ENCODE measurements around the gene ERVH48-1.
"Not testable (repeated sequence)": the region's sequence is repeated elsewhere in the genome, so short reads cannot be mapped to it uniquely, and the experiment has no call there.

The ERVH48-1 gene

DNA sequence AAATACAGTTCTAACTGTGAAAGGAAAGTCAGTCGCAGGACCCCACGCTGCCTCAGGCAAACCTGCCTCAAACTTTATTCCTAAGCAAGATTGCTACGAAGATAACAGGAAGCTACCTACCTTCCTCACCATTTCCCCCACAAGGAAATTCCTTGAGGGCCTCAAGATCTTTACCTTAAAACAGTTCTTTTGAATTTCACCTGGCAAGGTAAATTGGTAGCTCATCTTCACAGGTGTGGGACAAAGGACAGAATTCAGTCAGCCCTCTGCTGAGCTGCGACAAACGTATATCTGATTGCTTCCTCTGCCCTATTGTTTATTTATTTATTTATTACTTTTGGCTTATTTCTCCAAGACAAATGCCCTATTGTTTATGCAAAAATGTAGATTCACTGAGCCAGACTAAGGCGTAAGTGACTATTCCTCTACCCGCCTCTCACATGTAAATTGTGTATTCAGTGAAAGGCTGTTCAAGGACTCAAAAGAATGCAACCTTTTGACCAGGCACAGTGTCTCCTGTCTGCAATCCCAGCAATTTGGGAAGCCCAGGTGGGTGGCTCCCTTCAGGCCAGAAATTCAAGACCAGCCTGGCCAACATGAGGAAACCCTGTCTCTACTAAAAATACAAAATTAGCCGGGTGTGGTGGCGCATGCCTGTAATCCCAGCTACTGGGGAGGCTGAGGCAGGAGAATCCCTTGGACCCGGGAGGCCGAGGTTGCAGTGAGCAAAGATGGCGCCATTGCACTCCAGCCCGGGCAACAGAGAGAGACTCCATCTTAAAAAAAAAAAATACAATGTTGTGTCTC, 31.6 kb upstream of the ERVH48-1 start:
- H3K36me3 Mint-ChIP-seq (ENCODE audit: low read depth): no peaks in the 10 kb centered on the region
- H3K9me3 Mint-ChIP-seq: no peaks in the 10 kb centered on the region
- H3K27ac Mint-ChIP-seq: no peak overlapping the region
- no peaks in the 10 kb centered on the region for H3K4me1 Mint-ChIP-seq (ENCODE audit: low read depth)
- no peaks in the 10 kb centered on the region for H3K27me3 Mint-ChIP-seq
- no peak overlapping the region for H3K4me3 Mint-ChIP-seq

GRCh38 chr21:42951193-42951592, 25.8 kb upstream of the ERVH48-1 start:
- H3K36me3 Mint-ChIP-seq (ENCODE audit: low read depth); H3K4me3 Mint-ChIP-seq; H3K27ac Mint-ChIP-seq; H3K9me3 Mint-ChIP-seq; H3K4me1 Mint-ChIP-seq (ENCODE audit: low read depth); H3K27me3 Mint-ChIP-seq: not testable (repeated sequence)

DNA sequence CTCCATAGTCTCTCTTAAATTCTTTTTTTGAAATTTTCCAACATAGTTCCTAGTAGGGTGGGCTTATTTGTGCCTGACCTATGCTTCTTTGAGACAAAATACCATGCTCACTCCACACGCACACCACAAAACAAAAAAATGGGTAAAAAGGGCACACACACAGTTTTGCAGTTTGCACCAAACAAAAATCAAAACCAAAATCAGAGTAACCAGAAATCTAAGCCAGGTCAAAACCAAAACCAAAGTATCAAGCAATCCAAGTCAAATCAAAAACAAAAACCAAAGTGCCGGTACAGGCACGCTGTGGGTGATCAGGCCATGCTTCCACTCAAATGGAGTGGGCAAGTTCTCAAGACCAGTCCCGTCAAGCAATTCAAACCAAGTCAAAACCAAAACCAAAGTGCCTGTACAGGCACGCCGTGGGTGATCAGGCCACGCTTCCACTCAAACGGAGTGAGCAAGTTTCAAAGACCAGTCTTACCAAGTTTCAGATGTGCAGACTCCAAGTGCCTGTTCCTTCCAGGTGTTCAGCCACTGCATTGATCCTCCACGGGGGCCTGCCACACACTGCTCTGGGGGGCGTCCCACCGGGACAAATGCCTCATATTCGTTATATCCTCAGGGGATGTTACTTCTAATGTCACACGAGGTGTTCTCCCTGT, 23.8 kb upstream of the ERVH48-1 start:
- H3K9me3 Mint-ChIP-seq; H3K4me3 Mint-ChIP-seq; H3K4me1 Mint-ChIP-seq (ENCODE audit: low read depth); H3K36me3 Mint-ChIP-seq (ENCODE audit: low read depth); H3K27me3 Mint-ChIP-seq; H3K27ac Mint-ChIP-seq: not testable (repeated sequence)

GRCh38 chr21:42942244-42942643, 16.8 kb upstream of the ERVH48-1 start:
- no peaks in the 10 kb centered on the region for H3K36me3 Mint-ChIP-seq (ENCODE audit: low read depth)
- H3K27ac Mint-ChIP-seq: no peak overlapping the region
- no peaks in the 10 kb centered on the region for H3K9me3 Mint-ChIP-seq
- H3K27me3 Mint-ChIP-seq: no peaks in the 10 kb centered on the region
- peaks cover 4% of the 10 kb centered on the region for H3K4me1 Mint-ChIP-seq (ENCODE audit: low read depth)
- no peak overlapping the region for H3K4me3 Mint-ChIP-seq

DNA sequence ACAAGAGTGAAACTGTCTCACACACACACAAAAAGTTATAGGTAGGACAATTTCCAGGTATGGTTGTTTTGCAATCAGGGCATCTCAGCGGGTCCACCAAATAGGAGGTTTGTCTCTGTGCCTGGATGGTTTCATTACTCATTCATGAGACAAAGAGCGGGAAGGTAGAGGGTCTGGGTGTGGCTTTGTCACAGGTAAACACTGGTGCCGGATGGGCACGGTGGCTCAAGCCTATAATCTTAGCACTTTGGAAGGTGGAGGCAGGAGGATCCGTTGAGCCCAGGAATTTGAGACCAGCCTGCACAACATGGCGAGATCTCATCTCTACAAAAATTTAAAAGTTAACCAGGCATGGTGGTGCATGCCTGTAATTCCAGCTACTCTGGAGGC, 16.3 kb upstream of the ERVH48-1 start:
- H3K36me3 Mint-ChIP-seq (ENCODE audit: low read depth): no peaks in the 10 kb centered on the region
- H3K27ac Mint-ChIP-seq: no peak overlapping the region
- H3K9me3 Mint-ChIP-seq: no peaks in the 10 kb centered on the region
- no peak overlapping the region for H3K4me3 Mint-ChIP-seq
- no peaks in the 10 kb centered on the region for H3K27me3 Mint-ChIP-seq
- peaks cover 4% of the 10 kb centered on the region for H3K4me1 Mint-ChIP-seq (ENCODE audit: low read depth)

- no peaks in the 10 kb centered on the region for H3K9me3 Mint-ChIP-seq
- H3K4me1 Mint-ChIP-seq (ENCODE audit: low read depth): peaks cover 4% of the 10 kb centered on the region
- H3K27me3 Mint-ChIP-seq: no peaks in the 10 kb centered on the region
- no peaks in the 10 kb centered on the region for H3K36me3 Mint-ChIP-seq (ENCODE audit: low read depth)
- H3K4me3 Mint-ChIP-seq: no peak overlapping the region
- H3K27ac Mint-ChIP-seq: no peak overlapping the region
These were observed 14.4 kb upstream of the ERVH48-1 start for GRCh38 chr21:42939582-42940413.

GRCh38 chr21:42938606-42938995, 13.2 kb upstream of the ERVH48-1 start:
- H3K27me3 Mint-ChIP-seq; H3K4me1 Mint-ChIP-seq (ENCODE audit: low read depth); H3K9me3 Mint-ChIP-seq; H3K36me3 Mint-ChIP-seq (ENCODE audit: low read depth); H3K4me3 Mint-ChIP-seq; H3K27ac Mint-ChIP-seq: not testable (repeated sequence)

DNA sequence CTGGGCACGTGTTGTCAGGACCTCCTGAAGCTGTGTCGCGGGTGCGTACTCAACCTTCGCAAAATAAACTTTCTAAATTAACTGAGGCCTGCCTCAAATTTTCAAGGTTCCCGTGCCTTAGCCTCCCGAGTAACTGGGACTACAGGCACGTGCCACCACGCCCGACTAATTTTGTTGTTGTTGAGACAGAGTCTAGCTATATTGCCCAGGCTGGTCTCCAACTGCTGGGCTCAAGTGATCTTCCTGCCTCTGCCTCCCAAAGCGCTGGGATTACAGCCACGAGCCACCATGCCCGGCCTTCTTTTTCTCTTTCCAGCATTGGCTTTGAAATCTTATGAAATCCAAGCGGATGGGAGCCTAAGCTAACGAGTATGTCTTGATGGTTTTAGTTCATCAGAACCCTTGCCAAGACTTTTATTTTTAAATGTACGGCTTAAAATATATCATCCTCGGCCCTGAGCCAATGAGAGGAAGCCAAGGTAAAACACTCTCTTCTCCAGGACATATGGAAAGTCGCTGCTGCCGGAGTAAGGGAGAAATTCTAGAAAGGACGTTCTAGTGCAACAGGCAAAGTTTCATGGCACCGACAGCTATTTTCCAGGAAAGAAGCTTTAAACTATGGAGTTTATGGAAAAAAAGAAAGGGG, 12.7 kb upstream of the ERVH48-1 start:
- Mint-ChIP-seq H3K4me1 (ENCODE audit: low read depth) (peaks cover 4% of the 10 kb centered on the region), H3K27ac (no peak overlapping the region), H3K36me3 (ENCODE audit: low read depth) (no peaks in the 10 kb centered on the region), H3K27me3 (no peaks in the 10 kb centered on the region), H3K9me3 (no peaks in the 10 kb centered on the region), H3K4me3 (no peak overlapping the region)

DNA sequence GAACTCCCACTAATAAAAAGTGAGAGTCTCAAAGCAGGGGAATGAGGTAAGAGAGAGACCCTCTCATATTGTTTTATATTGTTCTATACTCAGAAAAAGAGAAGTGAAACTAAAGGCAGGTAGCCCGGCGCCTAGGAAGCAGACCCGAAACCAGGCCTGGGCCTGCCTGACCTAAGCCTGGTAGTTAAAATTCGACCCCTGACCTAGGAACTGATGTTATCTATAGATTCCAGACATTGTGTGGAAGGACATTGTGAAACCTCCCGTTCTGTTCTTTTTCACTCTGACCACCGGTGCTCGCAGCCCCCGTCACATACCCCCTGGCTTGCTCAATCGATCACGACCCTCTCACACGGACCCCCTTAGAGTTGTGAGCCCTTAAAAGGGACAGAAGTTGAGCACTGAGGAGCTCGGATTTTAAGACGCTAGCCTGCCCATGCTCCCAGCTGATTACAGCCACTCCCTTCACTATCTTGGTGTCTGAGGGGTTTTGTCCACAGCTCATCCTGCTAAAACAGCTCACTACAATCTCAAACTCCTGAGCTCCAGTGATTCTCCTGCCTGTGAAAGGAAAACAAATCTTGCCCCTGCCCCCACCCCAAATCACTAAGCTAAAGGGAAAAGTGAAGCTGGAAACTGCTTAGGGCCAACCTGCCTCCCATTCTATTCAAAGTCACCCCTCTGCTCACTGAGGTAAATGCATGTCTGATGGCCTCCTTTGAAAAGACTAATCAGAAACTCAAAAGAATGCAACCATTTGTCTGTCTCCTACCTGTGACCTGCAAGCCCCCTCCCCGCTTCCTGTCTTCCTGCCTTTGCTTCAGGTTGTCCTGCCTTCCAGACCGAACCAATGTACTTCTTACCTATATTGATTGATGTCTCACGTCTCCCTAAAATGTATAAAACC, 11.9 kb upstream of the ERVH48-1 start:
- not testable (repeated sequence) for H3K4me3 Mint-ChIP-seq; H3K27me3 Mint-ChIP-seq; H3K4me1 Mint-ChIP-seq (ENCODE audit: low read depth)

DNA sequence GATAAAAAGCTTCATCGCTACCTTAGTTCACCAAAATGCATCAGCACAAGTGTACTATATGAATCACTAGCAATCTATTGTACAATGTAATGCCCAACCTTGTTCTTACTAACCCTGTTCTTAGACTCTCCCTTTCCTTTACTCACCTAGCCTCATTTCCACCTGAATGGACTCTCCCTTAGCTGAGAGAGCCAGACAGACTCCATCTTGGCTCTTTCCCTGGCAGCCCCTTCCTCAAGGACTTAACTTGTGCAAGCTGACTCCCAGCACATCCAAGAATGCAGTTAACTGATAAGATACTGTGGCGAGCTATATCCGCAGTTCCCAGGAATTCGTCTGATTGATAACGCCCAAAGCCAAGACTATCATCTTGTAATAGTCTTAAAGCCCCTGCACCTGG, 10.9 kb upstream of the ERVH48-1 start:
- not testable (repeated sequence) for H3K36me3 Mint-ChIP-seq (ENCODE audit: low read depth); H3K27ac Mint-ChIP-seq; H3K4me1 Mint-ChIP-seq (ENCODE audit: low read depth); H3K27me3 Mint-ChIP-seq; H3K4me3 Mint-ChIP-seq; H3K9me3 Mint-ChIP-seq

More for the DNA sequence above, 11.9 kb upstream of the ERVH48-1 start:
- not testable (repeated sequence) for H3K36me3 Mint-ChIP-seq (ENCODE audit: low read depth); H3K9me3 Mint-ChIP-seq; H3K27ac Mint-ChIP-seq

DNA sequence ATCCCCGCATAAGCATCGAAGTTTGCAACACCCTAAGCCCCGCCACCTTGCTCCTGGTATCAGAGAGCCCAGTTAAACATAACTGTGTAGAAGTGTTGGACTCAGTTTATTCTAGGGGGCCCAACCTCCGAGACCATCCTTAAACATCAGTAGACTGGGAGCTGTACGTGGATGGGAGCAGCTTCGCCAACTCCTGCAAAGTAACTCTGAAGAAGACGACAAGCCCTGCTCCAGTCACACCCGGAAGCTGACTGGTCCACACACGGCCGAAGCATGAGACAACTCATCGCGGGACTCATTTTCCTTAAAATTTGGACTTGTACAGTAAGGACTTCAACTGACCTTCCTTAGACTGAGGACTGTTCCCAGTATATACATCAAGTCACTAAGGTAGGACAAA, 8.5 kb upstream of the ERVH48-1 start:
- H3K4me1 Mint-ChIP-seq (ENCODE audit: low read depth); H3K27ac Mint-ChIP-seq; H3K36me3 Mint-ChIP-seq (ENCODE audit: low read depth); H3K27me3 Mint-ChIP-seq; H3K4me3 Mint-ChIP-seq; H3K9me3 Mint-ChIP-seq: not testable (repeated sequence)

DNA sequence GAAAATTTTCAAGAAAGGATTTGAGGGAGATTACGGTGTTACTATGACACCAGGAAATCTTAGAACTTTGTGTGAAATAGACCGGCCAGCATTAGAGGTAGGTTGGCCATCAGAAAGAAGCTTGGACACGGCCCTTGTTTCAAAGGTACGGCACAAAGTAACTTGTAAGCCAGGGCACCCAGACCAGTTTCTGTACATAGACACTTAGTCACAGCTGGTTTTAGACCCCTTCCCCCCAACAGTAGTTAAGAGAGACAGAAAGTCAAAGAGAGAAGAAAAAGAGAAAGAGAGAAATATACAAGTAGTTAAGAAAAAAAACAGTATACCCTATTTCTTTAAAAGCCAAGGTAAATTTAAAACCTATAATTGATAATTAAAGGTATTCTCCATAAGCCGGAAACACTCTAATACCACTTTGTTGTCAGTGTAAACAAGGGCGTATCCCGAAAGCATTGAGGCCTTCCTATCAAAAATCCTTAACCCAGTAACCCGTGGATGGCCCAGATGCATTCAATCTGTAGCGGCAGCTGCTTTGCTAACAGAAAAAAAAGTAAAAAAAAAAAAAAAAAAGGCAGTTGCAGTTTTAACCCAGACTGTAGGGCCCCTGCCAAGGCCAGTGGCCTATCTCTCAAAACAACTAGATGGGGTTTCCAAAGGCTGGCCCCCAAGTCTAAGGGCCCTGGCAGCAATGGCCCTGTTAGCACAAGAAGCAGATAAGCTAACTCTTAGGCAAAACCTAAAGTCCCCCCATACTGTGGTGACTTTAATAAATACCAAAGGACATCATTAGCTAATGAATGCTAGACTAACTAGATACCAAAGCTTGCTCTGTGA, 7.9 kb upstream of the ERVH48-1 start:
- H3K27ac Mint-ChIP-seq; H3K4me1 Mint-ChIP-seq (ENCODE audit: low read depth); H3K27me3 Mint-ChIP-seq; H3K36me3 Mint-ChIP-seq (ENCODE audit: low read depth); H3K4me3 Mint-ChIP-seq; H3K9me3 Mint-ChIP-seq: not testable (repeated sequence)

DNA sequence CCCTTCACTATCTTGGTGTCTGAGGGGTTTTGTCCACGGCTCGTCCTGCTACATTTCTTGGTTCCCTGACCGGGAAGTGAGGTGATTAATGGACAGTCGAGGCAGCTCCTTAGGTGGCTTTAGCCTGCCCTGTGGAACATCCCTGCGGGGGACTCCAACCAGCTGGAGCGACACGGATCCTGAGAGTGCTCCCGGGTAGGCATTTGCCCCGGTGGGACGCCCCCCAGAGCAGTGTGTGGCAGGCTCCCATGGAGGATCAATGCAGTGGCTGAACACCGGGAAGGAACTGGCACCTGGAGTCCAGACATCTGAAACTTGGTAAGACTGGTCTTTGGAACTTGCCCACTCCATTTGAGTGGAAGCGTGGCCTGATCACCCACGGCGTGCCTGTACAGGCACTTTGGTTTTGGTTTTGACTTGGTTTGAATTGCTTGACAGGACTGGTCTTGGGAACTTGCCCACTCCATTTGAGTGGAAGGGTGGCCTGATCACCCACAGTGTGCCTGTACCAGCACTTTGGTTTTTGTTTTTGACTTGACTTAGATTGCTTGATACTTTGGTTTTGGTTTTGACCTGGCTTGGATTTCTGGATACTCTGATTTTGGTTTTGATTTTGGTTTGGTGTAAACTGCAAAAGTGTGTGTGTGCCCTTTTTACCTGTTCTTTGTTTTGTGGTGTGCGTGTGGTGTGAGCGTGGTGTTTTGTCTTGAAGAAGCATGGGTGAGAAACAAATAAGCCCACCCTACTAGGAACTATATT, 7.1 kb upstream of the ERVH48-1 start:
- H3K27ac Mint-ChIP-seq; H3K36me3 Mint-ChIP-seq (ENCODE audit: low read depth); H3K27me3 Mint-ChIP-seq; H3K4me3 Mint-ChIP-seq; H3K4me1 Mint-ChIP-seq (ENCODE audit: low read depth); H3K9me3 Mint-ChIP-seq: not testable (repeated sequence)

All from stimulated activated naive CD8-positive, alpha-beta T cell treated with anti-CD3 and anti-CD28 coated beads, Interleukin-15, Interleukin-2, amounts not matched to agents 100 ng/mL and 50 ng/mL, for 24 hours (primary cell).